Right cardiac atrium (tissue), 5 donors: ENCODE results near the gene MAN1B1. TPM values are rescaled to one million over a fixed set of nuclear protein-coding genes. Genes with fewer than 3 reads are reported as not detected.

Experiments used
- ATAC-seq, 2 donors: fragments of 200-7000 bp; cut with Tn5 transposase; one replicate each; pipeline versions ENCODE4 v1.8.0 to v1.9.1; 2020; ENCODE audit warnings: moderate library complexity in 2 of 2, mild to moderate bottlenecking in 1 of 2
- DNase-seq, 3 donors: peaks; one replicate each; pipeline ENCODE4 v3.0.0-alpha.2; 2020
- H3K27ac ChIP-seq: one replicate; pipeline ENCODE4 v1.5.1; 2013; ENCODE audit warnings: mild to moderate bottlenecking, low read length, control low read depth, moderate library complexity
- H3K27me3 ChIP-seq: one replicate; pipeline ENCODE4 v1.6.1; 2013; ENCODE audit not compliant: control insufficient read depth, insufficient read depth
- H3K4me1 ChIP-seq: one replicate; pipeline ENCODE4 v1.6.1; 2013; ENCODE audit warnings: low read length; ENCODE audit not compliant: control insufficient read depth, insufficient read depth
- H3K4me3 ChIP-seq: one replicate; pipeline ENCODE4 v1.5.1; 2013; ENCODE audit warnings: low read length, control low read depth
- H3K9me3 ChIP-seq: one replicate; pipeline ENCODE4 v1.6.1; 2013; ENCODE audit warnings: low read length; ENCODE audit not compliant: control insufficient read depth
- WGBS: extraction: QIAGEN DNeasy Blood & Tissue Kit; methylation state at CpG from one replicate; pipeline ENCODE4 v1.1.7; 2013; 5-methylcytosine and 5-hydroxymethylcytosine counted together
- intact Hi-C, 4 donors: fragments of 100-400 bp; cut with DNase I; formaldehyde crosslinking; loops; one replicate each; pipeline versions ENCODE4 v1.11.0 to v1.14.0; 2022 to 2023
- polyA plus RNA-seq: library from polyadenylated mRNA; stranded (reverse); fragments of 200-250 nt; gene quantifications from one replicate; pipeline ENCODE4 v1.2.3, GENCODE V29; 2013
- total RNA-seq, 4 donors: library from RNA; stranded (reverse); fragmentation: NEBNext Ultra II Directional; extraction: Animal tissue kit (Norgen Biotek cat#: 25700); gene quantifications; one replicate each; pipeline ENCODE4 v1.2.1, GENCODE V29; 2021
- donor health status: healthy with polysubstance abuse.
- donor health status: DM: no; HTN: yes; CAD: no.
- donor health status: DM: no; HTN: no; CAD: no.
- donor health status: DM: no; HTN: yes; CAD: no; lungs with severe emphysema.
- donor health status: DM: yes; HTN: yes; CAD: no.

MAN1B1 gene
- total and polyA plus RNA-seq, 5 donors: 23.9 to 31.3 (median 25.9) TPM

- Histone ChIP-seq H3K27ac (no peak overlapping the region), H3K9me3 (no peaks in the 10 kb centered on the region), H3K27me3 (no peaks in the 10 kb centered on the region), H3K4me3 (no peak overlapping the region), H3K4me1 (no peaks in the 10 kb centered on the region)
- ATAC-seq: no peak
- intact Hi-C loops: no loop called here
- WGBS: 92% methylated on average over 13 of the region's 13 CpGs
- peak in 2 of 3 donors; percentile 52 to 63 for DNase-seq
These were observed 7.4 kb upstream of the MAN1B1 start for GRCh38 chr9:137079401-137079787.

GRCh38 chr9:137080260-137081122 lies 6.3 kb upstream of the MAN1B1 start:
- 94% methylated on average over 24 of the region's 24 CpGs for WGBS
- H3K27me3 ChIP-seq: no peaks in the 10 kb centered on the region
- no peak overlapping the region for H3K27ac ChIP-seq
- no peak overlapping the region for H3K4me3 ChIP-seq
- intact Hi-C loops: no loop called here
- no peaks in the 10 kb centered on the region for H3K9me3 ChIP-seq
- no peaks in the 10 kb centered on the region for H3K4me1 ChIP-seq
- no peak for ATAC-seq
- DNase-seq: peak in 2 of 3 donors; percentile 43 to 60

GRCh38 chr9:137082222-137082924 lies 4.4 kb upstream of the MAN1B1 start:
- 91% methylated on average over 16 of the region's 16 CpGs for WGBS
- Histone ChIP-seq H3K9me3 (no peaks in the 10 kb centered on the region), H3K4me3 (no peak overlapping the region), H3K27me3 (no peaks in the 10 kb centered on the region), H3K4me1 (no peaks in the 10 kb centered on the region), H3K27ac (no peak overlapping the region)
- DNase-seq (peak in 2 of 3 donors; percentile 58 to 68), ATAC-seq (no peak)
- intact Hi-C loops: no loop called here

GRCh38 chr9:137082925-137083290 lies 3.9 kb upstream of the MAN1B1 start:
- Histone ChIP-seq H3K9me3 (no peaks in the 10 kb centered on the region), H3K27me3 (no peaks in the 10 kb centered on the region), H3K4me3 (no peak overlapping the region), H3K4me1 (no peaks in the 10 kb centered on the region), H3K27ac (no peak overlapping the region)
- DNase-seq: peak in 1 of 3 donors; percentile 34
- WGBS: 86% methylated on average over 8 of the region's 8 CpGs
- intact Hi-C loops: no loop called here
- no peak for ATAC-seq

GRCh38 chr9:137083394-137084004 lies 3.3 kb upstream of the MAN1B1 start:
- intact Hi-C loops: no loop called here
- Histone ChIP-seq H3K4me1 (no peaks in the 10 kb centered on the region), H3K4me3 (no peak overlapping the region), H3K9me3 (no peaks in the 10 kb centered on the region), H3K27me3 (no peaks in the 10 kb centered on the region), H3K27ac (no peak overlapping the region)
- DNase-seq: peak; percentile 76 to 81 (median 81)
- no peak for ATAC-seq
- 65% methylated on average over 12 of the region's 12 CpGs for WGBS

- intact Hi-C loops: no loop called here
- ATAC-seq (no peak), DNase-seq (peak in 2 of 3 donors; percentile 48 to 52)
- Histone ChIP-seq H3K9me3 (no peaks in the 10 kb centered on the region), H3K4me3 (no peak overlapping the region), H3K4me1 (no peaks in the 10 kb centered on the region), H3K27ac (no peak overlapping the region), H3K27me3 (no peaks in the 10 kb centered on the region)
- 77% methylated on average over 9 of the region's 9 CpGs for WGBS
These were observed 2.3 kb upstream of the MAN1B1 start for GRCh38 chr9:137084526-137084925.

GRCh38 chr9:137085920-137086530 lies 760 bp upstream of the MAN1B1 start:
- Histone ChIP-seq H3K4me3 (peak overlapping the region; percentile 55), H3K27ac (peak overlapping the region; percentile 81), H3K4me1 (no peaks in the 10 kb centered on the region), H3K9me3 (no peaks in the 10 kb centered on the region), H3K27me3 (no peaks in the 10 kb centered on the region)
- peak; percentile 72 to 87 (median 84) for DNase-seq
- WGBS: under 1% methylated on average over 58 of the region's 58 CpGs
- peak; percentile 41 to 46 for ATAC-seq
- intact Hi-C loops: no loop called here

GRCh38 chr9:137087409-137087925 lies 682 bp downstream of the MAN1B1 start:
- Histone ChIP-seq H3K9me3 (no peaks in the 10 kb centered on the region), H3K4me1 (no peaks in the 10 kb centered on the region), H3K27me3 (no peaks in the 10 kb centered on the region), H3K4me3 (peak overlapping the region; percentile 58), H3K27ac (peak overlapping the region; percentile 53)
- WGBS: 9% methylated on average over 22 of the region's 22 CpGs
- no peak for DNase-seq
- intact Hi-C loops: no loop called here
- ATAC-seq: peak in 1 of 2 donors; percentile 1

- DNase-seq (no peak), ATAC-seq (no peak)
- H3K27me3 ChIP-seq: no peaks in the 10 kb centered on the region
- H3K4me1 ChIP-seq: no peaks in the 10 kb centered on the region
- no peak overlapping the region for H3K27ac ChIP-seq
- H3K9me3 ChIP-seq: no peaks in the 10 kb centered on the region
- intact Hi-C loops: no loop called here
- WGBS: 83% methylated on average over 5 of the region's 5 CpGs
- no peak overlapping the region for H3K4me3 ChIP-seq
These were observed 1.3 kb downstream of the MAN1B1 start for GRCh38 chr9:137088121-137088520.

GRCh38 chr9:137089232-137089947 lies 2.6 kb downstream of the MAN1B1 start:
- intact Hi-C loops: no loop called here
- Histone ChIP-seq H3K4me3 (no peak overlapping the region), H3K4me1 (no peaks in the 10 kb centered on the region), H3K27me3 (no peaks in the 10 kb centered on the region), H3K9me3 (no peaks in the 10 kb centered on the region), H3K27ac (no peak overlapping the region)
- ATAC-seq (no peak), DNase-seq (peak in 1 of 3 donors; percentile 72)
- WGBS: 73% methylated on average over 11 of the region's 11 CpGs
